ENCODE data around the gene JOSD1. TPM values are rescaled to one million over a fixed set of nuclear protein-coding genes. Genes with fewer than 3 reads are reported as not detected.

JOSD1 gene
- total RNA-seq, 2 experiments from 2014 or later: 48.9 to 54.3 TPM

- intact Hi-C loops (cut with micrococcal nuclease): no loop called here
- Mint-ChIP-seq H3K9me3 (no peaks in the 10 kb centered on the region), H3K27me3 (ENCODE audit: low read depth) (no peaks in the 10 kb centered on the region), H3K36me3 (ENCODE audit: low read depth) (peaks cover 42% of the 10 kb centered on the region), H3K27ac (no peak overlapping the region), H3K4me1 (ENCODE audit: low read depth) (peaks cover 29% of the 10 kb centered on the region), H3K4me3 (no peak overlapping the region)
- no peak for DNase-seq
- CTCF ChIA-PET: interaction anchor here (0.6 to 1.4 kb wide), 3 partner anchors 14 to 67 kb away, joined by 3 to 5 read pairs (median 3); no protein-coding TSS in a partner anchor
Observed at GRCh38 chr22:38739300-38740055, 38.7 kb upstream of the JOSD1 start.

DNA sequence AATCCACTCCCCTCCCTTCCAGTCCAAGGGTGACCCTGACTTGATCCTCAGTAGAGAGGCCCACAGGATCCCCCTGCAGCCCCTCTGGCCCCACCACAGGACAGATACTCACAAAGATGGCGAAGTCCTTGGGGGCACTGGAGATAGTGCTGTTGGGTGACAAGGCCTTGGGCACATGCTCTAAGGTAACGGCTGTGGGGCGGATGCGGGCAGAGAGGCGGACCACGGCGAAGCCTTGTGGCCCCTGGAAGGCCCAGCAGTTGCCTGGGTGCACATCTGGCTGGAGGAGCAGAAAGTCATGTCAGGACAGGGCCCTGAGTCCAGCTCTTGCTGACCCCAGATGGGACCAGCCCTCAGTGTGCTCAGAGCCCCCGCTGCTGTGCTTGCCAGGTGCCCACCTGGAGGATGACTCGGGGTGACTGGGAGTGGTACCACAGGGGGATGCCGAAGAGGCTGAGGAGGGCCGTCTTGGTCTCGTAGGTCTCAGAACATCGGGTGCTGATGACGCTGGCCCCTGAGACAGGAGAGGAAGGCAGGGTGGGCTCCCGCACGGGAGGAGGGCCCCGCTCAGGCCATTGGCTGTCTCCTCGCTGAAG is 37.8 kb upstream of the JOSD1 start:
- H3K36me3 Mint-ChIP-seq (ENCODE audit: low read depth): peaks cover 38% of the 10 kb centered on the region
- peak overlapping the region; percentile 58 for H3K27ac Mint-ChIP-seq
- no peak for DNase-seq
- H3K4me1 Mint-ChIP-seq (ENCODE audit: low read depth): peaks cover 27% of the 10 kb centered on the region
- no peak overlapping the region for H3K4me3 Mint-ChIP-seq
- no peaks in the 10 kb centered on the region for H3K9me3 Mint-ChIP-seq
- intact Hi-C loops (cut with micrococcal nuclease): no loop called here
- no peaks in the 10 kb centered on the region for H3K27me3 Mint-ChIP-seq (ENCODE audit: low read depth)
- CTCF ChIA-PET: no interaction called here

DNA sequence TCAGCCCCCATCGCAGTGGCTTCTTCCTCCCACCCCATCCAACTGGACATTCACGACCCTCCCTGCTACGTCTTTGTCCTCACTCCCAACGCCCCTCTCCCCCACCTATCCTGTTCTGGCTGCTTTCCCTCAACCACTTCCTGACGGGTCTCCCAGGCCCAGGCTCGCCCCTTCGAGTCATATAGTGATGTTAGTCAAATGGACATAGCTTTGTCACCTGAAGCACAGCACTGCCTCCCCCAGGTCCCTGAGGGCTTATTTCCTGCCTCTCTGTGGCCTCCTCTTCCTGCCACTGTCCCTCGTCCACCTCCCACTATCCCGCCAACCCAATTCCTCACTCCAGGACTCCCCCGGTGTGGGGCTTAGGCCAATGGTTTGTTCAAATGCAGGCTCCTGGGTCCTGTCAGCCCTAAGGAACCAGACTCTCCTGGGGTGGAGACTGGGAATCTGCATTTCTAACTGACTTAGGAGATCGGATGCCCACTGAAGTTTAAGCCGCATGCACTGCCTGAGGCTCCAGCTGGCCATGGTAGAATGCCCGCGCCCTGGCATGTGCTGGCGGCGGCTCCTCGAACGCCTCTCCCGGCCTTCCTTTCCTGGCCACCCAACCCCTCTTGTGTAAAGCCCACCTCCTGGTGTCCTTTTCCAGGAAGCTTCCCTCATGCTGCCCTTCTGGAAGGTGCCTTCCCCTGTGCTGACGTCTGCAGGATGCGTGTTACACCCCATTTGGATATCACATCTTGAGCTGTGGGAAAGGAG is 36.7 kb upstream of the JOSD1 start:
- H3K9me3 Mint-ChIP-seq: no peaks in the 10 kb centered on the region
- peak overlapping the region; percentile 58 for H3K27ac Mint-ChIP-seq
- H3K27me3 Mint-ChIP-seq (ENCODE audit: low read depth): no peaks in the 10 kb centered on the region
- H3K4me1 Mint-ChIP-seq (ENCODE audit: low read depth): peaks cover 32% of the 10 kb centered on the region
- CTCF ChIA-PET: no interaction called here
- no peak for DNase-seq
- intact Hi-C loops (cut with micrococcal nuclease): no loop called here
- H3K4me3 Mint-ChIP-seq: no peak overlapping the region
- peaks cover 33% of the 10 kb centered on the region for H3K36me3 Mint-ChIP-seq (ENCODE audit: low read depth)

GRCh38 chr22:38736257-38736570 is 35.5 kb upstream of the JOSD1 start:
- intact Hi-C loops (cut with micrococcal nuclease): no loop called here
- Mint-ChIP-seq H3K27me3 (ENCODE audit: low read depth) (no peaks in the 10 kb centered on the region), H3K9me3 (no peaks in the 10 kb centered on the region), H3K4me1 (ENCODE audit: low read depth) (peaks cover 33% of the 10 kb centered on the region), H3K27ac (peak overlapping the region; percentile 73), H3K4me3 (no peak overlapping the region), H3K36me3 (ENCODE audit: low read depth) (peaks cover 23% of the 10 kb centered on the region)
- CTCF ChIA-PET: interaction anchor here (0.6 to 1.6 kb wide), 3 partner anchors 11 to 23 kb away, joined by 6 to 8 read pairs (median 7); no protein-coding TSS in a partner anchor
- no peak for DNase-seq

DNA sequence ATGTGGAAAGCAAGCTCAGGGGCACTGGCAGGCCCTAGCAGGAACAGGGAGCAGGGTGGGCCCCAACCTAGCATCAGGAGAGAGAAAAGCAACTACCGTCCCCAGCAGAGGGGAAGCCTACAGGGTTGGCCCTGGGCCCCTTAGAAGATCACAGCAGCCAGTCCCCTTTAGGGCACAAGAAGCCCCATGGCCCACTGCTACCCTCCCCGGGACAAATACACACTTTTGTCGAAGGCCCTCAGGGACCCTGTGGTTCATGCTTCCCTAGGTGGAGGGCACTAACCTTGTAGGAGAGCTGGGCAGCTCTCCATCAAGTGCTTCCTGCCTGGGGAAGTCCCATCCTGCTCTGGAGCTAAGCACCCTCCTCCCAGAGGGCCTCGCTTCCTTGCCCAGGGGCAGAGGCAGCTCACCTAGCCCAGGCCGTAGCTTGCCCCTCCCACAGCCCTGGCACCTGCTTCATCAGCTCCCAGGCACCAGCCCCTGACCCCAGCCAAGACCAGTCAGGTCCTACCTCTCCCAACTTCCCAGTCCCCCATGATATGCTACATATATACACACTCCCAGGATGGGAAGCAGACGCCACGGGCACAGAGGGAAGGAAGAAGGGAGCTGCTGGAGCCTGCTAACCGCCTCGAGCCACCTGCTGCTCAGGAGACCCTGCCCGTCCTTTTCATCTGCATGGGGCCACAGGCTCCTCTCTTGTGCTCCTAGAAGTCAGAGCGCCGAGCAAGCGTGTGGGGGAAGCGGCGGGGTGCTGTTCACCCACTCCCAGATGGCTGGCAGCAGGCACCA is 34.9 kb upstream of the JOSD1 start:
- Mint-ChIP-seq H3K4me1 (ENCODE audit: low read depth) (peaks cover 31% of the 10 kb centered on the region), H3K4me3 (no peak overlapping the region)
- intact Hi-C loops (cut with micrococcal nuclease): no loop called here

DNA sequence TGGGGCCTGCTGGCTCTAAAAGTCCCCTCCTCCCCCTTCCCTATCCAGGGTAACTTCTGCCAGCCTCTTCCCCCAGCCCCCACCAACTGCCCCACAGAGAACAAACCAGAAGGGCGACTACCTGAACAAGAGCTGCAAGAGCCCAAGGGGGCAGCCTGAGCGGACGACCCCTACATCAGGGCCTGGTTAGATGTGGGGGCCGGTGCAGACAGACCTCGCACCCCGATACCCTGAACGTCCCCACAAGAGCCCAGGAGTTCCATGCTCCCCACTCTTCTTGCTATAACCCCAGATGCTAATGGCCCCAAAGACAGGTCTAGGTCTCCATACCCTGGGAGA is 34.4 kb upstream of the JOSD1 start:
- Mint-ChIP-seq H3K36me3 (ENCODE audit: low read depth) (peaks cover 20% of the 10 kb centered on the region), H3K4me3 (no peak overlapping the region), H3K27ac (peak overlapping the region; percentile 73), H3K27me3 (ENCODE audit: low read depth) (no peaks in the 10 kb centered on the region), H3K9me3 (no peaks in the 10 kb centered on the region), H3K4me1 (ENCODE audit: low read depth) (peaks cover 31% of the 10 kb centered on the region)
- intact Hi-C loops (cut with micrococcal nuclease): no loop called here
- CTCF ChIA-PET: interaction anchor here (1.4 to 2.3 kb wide), 3 partner anchors 10 to 17 kb away, joined by 6 to 7 read pairs (median 7); no protein-coding TSS in a partner anchor
- no peak for DNase-seq

More for the DNA sequence above, 34.9 kb upstream of the JOSD1 start:
- CTCF ChIA-PET: interaction anchor here (0.6 to 1.6 kb wide), 3 partner anchors 10 to 24 kb away, joined by 6 to 8 read pairs (median 7); no protein-coding TSS in a partner anchor
- Mint-ChIP-seq H3K27me3 (ENCODE audit: low read depth) (no peaks in the 10 kb centered on the region), H3K36me3 (ENCODE audit: low read depth) (peaks cover 21% of the 10 kb centered on the region), H3K27ac (peak overlapping the region; percentile 73), H3K9me3 (no peaks in the 10 kb centered on the region)
- DNase-seq: peak; percentile 52

DNA sequence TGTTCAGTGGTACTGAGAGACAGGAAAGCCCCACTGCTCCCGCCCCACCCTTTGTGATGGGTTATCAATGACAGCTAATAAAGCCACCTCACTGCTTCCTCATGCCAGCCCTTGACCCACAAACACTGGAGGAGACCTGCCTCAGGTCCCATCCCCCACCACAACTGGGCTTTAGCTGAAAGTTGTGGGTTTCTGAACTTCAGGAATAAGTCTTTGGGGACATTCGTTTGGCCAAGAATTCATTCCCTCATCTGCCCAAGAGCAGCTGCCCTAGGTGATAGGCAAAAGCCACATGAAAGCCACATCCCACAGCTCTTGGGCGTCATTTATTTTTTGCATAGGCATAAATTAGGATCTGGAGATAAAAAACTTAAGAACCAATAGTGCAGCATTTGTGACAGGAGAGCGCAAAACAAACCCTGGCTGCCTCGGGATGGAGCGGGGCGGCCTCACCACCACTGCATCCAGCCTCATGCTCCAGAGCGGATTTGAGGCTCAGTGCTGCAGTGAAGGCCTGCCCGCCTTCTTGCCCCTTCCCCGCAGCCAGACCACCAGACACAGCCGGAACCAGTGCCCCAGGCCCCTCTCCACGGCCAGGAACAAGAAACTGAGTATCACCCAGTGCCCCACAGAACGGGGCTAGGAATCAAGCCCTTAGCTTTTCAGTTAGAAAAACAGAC is 33.8 kb upstream of the JOSD1 start:
- DNase-seq: no peak
- peaks cover 31% of the 10 kb centered on the region for H3K4me1 Mint-ChIP-seq (ENCODE audit: low read depth)
- H3K9me3 Mint-ChIP-seq: no peaks in the 10 kb centered on the region
- CTCF ChIA-PET: interaction anchor here (0.7 to 2.3 kb wide), 9 partner anchors 8 to 53 kb away, joined by 3 to 7 read pairs (median 4); partner anchors contain the start of gene TOMM22
- H3K4me3 Mint-ChIP-seq: no peak overlapping the region
- peaks cover 18% of the 10 kb centered on the region for H3K36me3 Mint-ChIP-seq (ENCODE audit: low read depth)
- intact Hi-C loops (cut with micrococcal nuclease): no loop called here
- H3K27me3 Mint-ChIP-seq (ENCODE audit: low read depth): no peaks in the 10 kb centered on the region
- H3K27ac Mint-ChIP-seq: peak overlapping the region; percentile 61

- H3K27ac Mint-ChIP-seq: peak overlapping the region; percentile 61
- peaks cover 23% of the 10 kb centered on the region for H3K36me3 Mint-ChIP-seq (ENCODE audit: low read depth)
- H3K9me3 Mint-ChIP-seq: no peaks in the 10 kb centered on the region
- H3K4me1 Mint-ChIP-seq (ENCODE audit: low read depth): peaks cover 31% of the 10 kb centered on the region
- DNase-seq: no peak
- intact Hi-C loops (cut with micrococcal nuclease): loop anchor here (1.0 kb wide), 1 partner anchor 32 kb away; no protein-coding TSS in a partner anchor
- no peak overlapping the region for H3K4me3 Mint-ChIP-seq
- no peaks in the 10 kb centered on the region for H3K27me3 Mint-ChIP-seq (ENCODE audit: low read depth)
- CTCF ChIA-PET: interaction anchor here (0.6 to 2.3 kb wide), 12 partner anchors 9 to 1876 kb away, joined by 3 to 14 read pairs (median 4); partner anchors contain the start of gene TOMM22
Observed at GRCh38 chr22:38733724-38734381, 33.1 kb upstream of the JOSD1 start.

DNA sequence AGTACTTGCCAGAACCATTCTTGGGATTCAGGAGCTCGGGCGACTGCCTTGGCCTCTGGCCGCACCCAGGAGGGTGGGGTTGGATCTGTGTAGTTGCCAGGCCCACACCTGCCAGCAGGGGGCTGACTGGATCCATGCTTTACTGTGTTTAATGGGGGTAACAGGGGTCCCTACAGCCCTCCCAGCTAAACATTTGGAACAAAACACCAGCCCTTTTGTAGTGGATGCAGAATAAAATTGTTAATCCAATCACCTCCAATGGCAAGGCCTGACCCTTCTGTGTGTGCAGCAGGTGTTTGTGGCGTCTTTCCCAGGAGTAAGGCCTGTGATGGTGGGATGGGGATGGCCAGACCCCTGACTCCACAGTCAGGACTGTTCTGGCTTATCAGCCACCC is 32.6 kb upstream of the JOSD1 start:
- H3K4me1 Mint-ChIP-seq (ENCODE audit: low read depth): peaks cover 30% of the 10 kb centered on the region
- H3K9me3 Mint-ChIP-seq: no peaks in the 10 kb centered on the region
- H3K27ac Mint-ChIP-seq: peak overlapping the region; percentile 59
- intact Hi-C loops (cut with micrococcal nuclease): loop anchor here (1.0 kb wide), 1 partner anchor 33 kb away; no protein-coding TSS in a partner anchor
- CTCF ChIA-PET: interaction anchor here (0.6 to 2.3 kb wide), 9 partner anchors 8 to 1877 kb away, joined by 3 to 14 read pairs (median 4); no protein-coding TSS in a partner anchor
- H3K36me3 Mint-ChIP-seq (ENCODE audit: low read depth): peaks cover 28% of the 10 kb centered on the region
- no peaks in the 10 kb centered on the region for H3K27me3 Mint-ChIP-seq (ENCODE audit: low read depth)
- peak; percentile 65 for DNase-seq
- no peak overlapping the region for H3K4me3 Mint-ChIP-seq

DNA sequence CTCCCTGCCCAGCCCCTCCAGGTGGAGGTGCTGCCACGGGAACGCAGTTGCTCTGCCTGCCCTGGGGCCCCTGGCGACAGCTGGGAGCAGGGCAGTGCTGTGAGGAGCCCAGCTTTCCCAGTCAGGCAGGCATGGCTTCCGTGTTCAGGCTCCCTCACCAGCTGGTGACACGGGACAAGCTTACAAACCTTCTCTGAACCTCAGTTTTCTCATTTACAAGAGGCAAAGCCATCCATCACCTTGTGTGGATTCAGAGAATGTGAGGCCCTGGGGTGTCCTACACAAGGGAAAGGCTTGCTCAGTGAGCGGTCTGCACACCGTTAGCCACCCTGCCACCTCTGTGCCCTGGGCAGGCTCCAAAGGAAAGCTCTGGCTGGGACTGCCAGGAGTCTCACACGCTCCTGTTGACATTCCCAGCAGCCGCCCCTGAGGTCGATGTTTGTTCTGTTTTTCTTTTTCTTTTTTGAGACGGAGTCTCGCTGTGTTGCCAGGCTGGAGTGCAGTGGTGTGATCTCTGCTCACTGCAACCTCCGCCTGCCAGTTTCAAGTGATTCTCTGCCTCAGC is 31.6 kb upstream of the JOSD1 start:
- Mint-ChIP-seq H3K36me3 (ENCODE audit: low read depth) (peaks cover 25% of the 10 kb centered on the region), H3K9me3 (no peaks in the 10 kb centered on the region), H3K4me1 (ENCODE audit: low read depth) (peaks cover 24% of the 10 kb centered on the region), H3K27me3 (ENCODE audit: low read depth) (no peaks in the 10 kb centered on the region), H3K27ac (no peak overlapping the region), H3K4me3 (no peak overlapping the region)
- CTCF ChIA-PET: interaction anchor here (1.0 to 2.3 kb wide), 8 partner anchors 9 to 60 kb away, joined by 3 to 14 read pairs (median 4); no protein-coding TSS in a partner anchor
- DNase-seq: peak; percentile 5
- intact Hi-C loops (cut with micrococcal nuclease): no loop called here

Data from activated naive CD4-positive, alpha-beta T cell treated with anti-CD3 and anti-CD28 coated beads for 36 hours (primary cell).